HEK293 (cell line): ENCODE results near the gene NRP1.

ENCODE experiments used
- CTCF ChIA-PET: fragments of 350-600 bp; formaldehyde crosslinking; extraction: SDS; loops from one replicate; lab custom pipeline; 2021; ENCODE audit warnings: antibody characterized with exemption; lab: Yijun Ruan, JAX
- POLR2A ChIA-PET: fragments of 300-600 bp; formaldehyde crosslinking; extraction: SDS; loops from one replicate; lab custom pipeline; 2020; ENCODE audit warnings: antibody characterized with exemption, inconsistent platforms; lab: Yijun Ruan, JAX
- H3K27ac ChIP-seq: fragments of 200-500 bp; sonication (Bioruptor generic); 2 replicates; pipeline ENCODE4 v1.5.1; 2014; ENCODE audit warnings: low read depth, low read length, control low read depth, inconsistent platforms; ENCODE audit errors: extremely low read depth
- H3K36me3 ChIP-seq, 2 experiments: fragments of 200-500 bp in 1 of 2; sonication (Bioruptor generic) in 1 of 2; 1 replicate in 1 of 2; 2 replicates in 1 of 2; pipeline ENCODE4 v1.5.1; 2014 to 2017; ENCODE audit warnings: inconsistent platforms in 2 of 2, low read length in 2 of 2; ENCODE audit not compliant: control insufficient read depth in 2 of 2, insufficient read depth in 1 of 2
- H3K4me1 ChIP-seq: fragments of 200-500 bp; sonication (Bioruptor generic); 2 replicates; pipeline ENCODE4 v1.5.1; 2014; ENCODE audit warnings: mild to moderate bottlenecking, low read length, inconsistent platforms; ENCODE audit not compliant: control insufficient read depth, insufficient read depth
- H3K4me3 ChIP-seq: 2 replicates; pipeline ENCODE4 v1.5.1; 2011; ENCODE audit warnings: low read depth, mild to moderate bottlenecking, control low read depth, low read length, moderate library complexity
- H3K9me3 ChIP-seq: fragments of 200-500 bp; sonication (Bioruptor generic); 2 replicates; pipeline ENCODE4 v1.5.1; 2014; ENCODE audit warnings: low read depth, low read length, inconsistent platforms; ENCODE audit not compliant: control insufficient read depth, insufficient read depth
- FEZF1 ChIP-seq: fragments of 450-650 bp; formaldehyde crosslinking; IDR thresholded peaks from 2 replicates; pipeline ENCODE4 v1.5.1; 2016; ENCODE audit warnings: missing biosample characterization, missing genetic modification characterization
- SETDB1 ChIP-seq: IDR thresholded peaks from one replicate; pipeline ENCODE4 v1.6.1; 2017; ENCODE audit warnings: mild to moderate bottlenecking, low read length, moderate library complexity, mixed read lengths; ENCODE audit not compliant: insufficient read length
- WT1 ChIP-seq: fragments of 450-650 bp; formaldehyde crosslinking; IDR thresholded peaks from 2 replicates; pipeline ENCODE4 v1.5.1; 2016; ENCODE audit warnings: missing biosample characterization, missing genetic modification characterization
- ZBTB20 ChIP-seq: fragments of 450-650 bp; formaldehyde crosslinking; IDR thresholded peaks from 2 replicates; pipeline ENCODE4 v1.5.1; 2016; ENCODE audit warnings: missing biosample characterization, missing genetic modification characterization
- ZNF10 ChIP-seq: fragments of 450-650 bp; formaldehyde crosslinking; IDR thresholded peaks from 2 replicates; pipeline ENCODE4 v1.5.1; 2017; ENCODE audit warnings: missing biosample characterization, missing genetic modification characterization
- ZNF155 ChIP-seq: fragments of 450-650 bp; formaldehyde crosslinking; IDR thresholded peaks from 2 replicates; pipeline ENCODE4 v1.5.1; 2016; ENCODE audit warnings: missing biosample characterization, missing genetic modification characterization
- ZNF501 ChIP-seq: fragments of 450-650 bp; formaldehyde crosslinking; IDR thresholded peaks from 2 replicates; pipeline ENCODE4 v1.5.1; 2016; ENCODE audit warnings: missing biosample characterization, missing genetic modification characterization
- ZNF521 ChIP-seq: fragments of 450-650 bp; formaldehyde crosslinking; IDR thresholded peaks from 2 replicates; pipeline ENCODE4 v1.5.1; 2017; ENCODE audit warnings: missing biosample characterization, mild to moderate bottlenecking, missing genetic modification characterization
- ZNF596 ChIP-seq: fragments of 450-650 bp; IDR thresholded peaks from 2 replicates; pipeline ENCODE4 v1.5.0; 2018; ENCODE audit warnings: missing biosample characterization, mild to moderate bottlenecking, missing genetic modification characterization, moderate library complexity
- TF ChIP-seq, protein P1 (sequence below): fragments of 450-650 bp; formaldehyde crosslinking; IDR thresholded peaks from 2 replicates; pipeline ENCODE4 v1.5.0; 2017; ENCODE audit warnings: missing biosample characterization, missing genetic modification characterization, borderline replicate concordance
- TF ChIP-seq, protein P2 (sequence below): fragments of 450-650 bp; formaldehyde crosslinking; IDR thresholded peaks from 2 replicates; pipeline ENCODE4 v1.5.1; 2016; ENCODE audit warnings: missing biosample characterization, missing genetic modification characterization
- TF ChIP-seq, protein P3 (sequence below): fragments of 450-650 bp; formaldehyde crosslinking; IDR thresholded peaks from 2 replicates; pipeline ENCODE4 v1.5.1; 2016; ENCODE audit warnings: missing biosample characterization, missing genetic modification characterization
- TF ChIP-seq, protein P4 (sequence below): fragments of 450-650 bp; formaldehyde crosslinking; IDR thresholded peaks from 2 replicates; pipeline ENCODE4 v1.5.1; 2016; ENCODE audit warnings: missing biosample characterization, missing genetic modification characterization
- TF ChIP-seq, protein P5 (sequence below): fragments of 450-650 bp; formaldehyde crosslinking; IDR thresholded peaks from 2 replicates; pipeline ENCODE4 v1.5.1; 2016; ENCODE audit warnings: missing biosample characterization, missing genetic modification characterization
- TF ChIP-seq, protein P6 (sequence below): fragments of 450-650 bp; formaldehyde crosslinking; IDR thresholded peaks from 2 replicates; pipeline ENCODE4 v1.5.1; 2017; ENCODE audit warnings: missing biosample characterization, missing genetic modification characterization

NRP1 gene

DNA sequence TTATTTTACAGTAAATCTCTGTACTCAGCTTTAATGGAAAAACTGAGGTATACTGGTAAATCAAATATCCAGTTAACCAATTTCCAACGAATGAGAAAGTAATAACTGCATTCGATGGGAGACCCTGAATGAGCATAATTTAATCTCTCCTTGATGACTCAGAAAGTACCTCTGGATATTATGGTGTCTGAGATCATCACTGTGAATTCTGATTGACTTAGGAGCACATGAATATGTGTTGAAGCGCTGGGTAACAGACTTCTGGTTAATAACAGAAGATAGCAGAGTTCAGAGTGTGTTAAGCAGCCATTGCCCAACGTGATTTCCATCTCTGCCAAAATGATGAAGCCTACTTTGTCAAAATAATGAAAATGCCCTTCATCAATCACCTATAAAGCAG lies 116.6 kb downstream of the NRP1 start:
- ChIA-PET POLR2A (no interaction called here), CTCF (no interaction called here)
- Histone ChIP-seq H3K9me3 (no peaks in the 10 kb centered on the region), H3K36me3 (peaks cover 0 to 39% of the 10 kb centered on the region in 2 experiments), H3K4me3 (no peak overlapping the region), H3K4me1 (no peaks in the 10 kb centered on the region), H3K27ac (no peak overlapping the region)
- TF ChIP-seq, protein P1, sequence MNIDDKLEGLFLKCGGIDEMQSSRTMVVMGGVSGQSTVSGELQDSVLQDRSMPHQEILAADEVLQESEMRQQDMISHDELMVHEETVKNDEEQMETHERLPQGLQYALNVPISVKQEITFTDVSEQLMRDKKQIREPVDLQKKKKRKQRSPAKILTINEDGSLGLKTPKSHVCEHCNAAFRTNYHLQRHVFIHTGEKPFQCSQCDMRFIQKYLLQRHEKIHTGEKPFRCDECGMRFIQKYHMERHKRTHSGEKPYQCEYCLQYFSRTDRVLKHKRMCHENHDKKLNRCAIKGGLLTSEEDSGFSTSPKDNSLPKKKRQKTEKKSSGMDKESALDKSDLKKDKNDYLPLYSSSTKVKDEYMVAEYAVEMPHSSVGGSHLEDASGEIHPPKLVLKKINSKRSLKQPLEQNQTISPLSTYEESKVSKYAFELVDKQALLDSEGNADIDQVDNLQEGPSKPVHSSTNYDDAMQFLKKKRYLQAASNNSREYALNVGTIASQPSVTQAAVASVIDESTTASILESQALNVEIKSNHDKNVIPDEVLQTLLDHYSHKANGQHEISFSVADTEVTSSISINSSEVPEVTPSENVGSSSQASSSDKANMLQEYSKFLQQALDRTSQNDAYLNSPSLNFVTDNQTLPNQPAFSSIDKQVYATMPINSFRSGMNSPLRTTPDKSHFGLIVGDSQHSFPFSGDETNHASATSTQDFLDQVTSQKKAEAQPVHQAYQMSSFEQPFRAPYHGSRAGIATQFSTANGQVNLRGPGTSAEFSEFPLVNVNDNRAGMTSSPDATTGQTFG (tag by site-specific recombination): no peak
- TF ChIP-seq ZNF501 (tag by site-specific recombination): no peak
- TF ChIP-seq ZNF521 (tag by site-specific recombination): no peak
- TF ChIP-seq, protein P2, sequence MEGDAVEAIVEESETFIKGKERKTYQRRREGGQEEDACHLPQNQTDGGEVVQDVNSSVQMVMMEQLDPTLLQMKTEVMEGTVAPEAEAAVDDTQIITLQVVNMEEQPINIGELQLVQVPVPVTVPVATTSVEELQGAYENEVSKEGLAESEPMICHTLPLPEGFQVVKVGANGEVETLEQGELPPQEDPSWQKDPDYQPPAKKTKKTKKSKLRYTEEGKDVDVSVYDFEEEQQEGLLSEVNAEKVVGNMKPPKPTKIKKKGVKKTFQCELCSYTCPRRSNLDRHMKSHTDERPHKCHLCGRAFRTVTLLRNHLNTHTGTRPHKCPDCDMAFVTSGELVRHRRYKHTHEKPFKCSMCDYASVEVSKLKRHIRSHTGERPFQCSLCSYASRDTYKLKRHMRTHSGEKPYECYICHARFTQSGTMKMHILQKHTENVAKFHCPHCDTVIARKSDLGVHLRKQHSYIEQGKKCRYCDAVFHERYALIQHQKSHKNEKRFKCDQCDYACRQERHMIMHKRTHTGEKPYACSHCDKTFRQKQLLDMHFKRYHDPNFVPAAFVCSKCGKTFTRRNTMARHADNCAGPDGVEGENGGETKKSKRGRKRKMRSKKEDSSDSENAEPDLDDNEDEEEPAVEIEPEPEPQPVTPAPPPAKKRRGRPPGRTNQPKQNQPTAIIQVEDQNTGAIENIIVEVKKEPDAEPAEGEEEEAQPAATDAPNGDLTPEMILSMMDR (tag by site-specific recombination): no peak
- peak; percentile 48; the same call in 1 of the 2 replicates for TF ChIP-seq ZBTB20 (tag by site-specific recombination)
- TF ChIP-seq, protein P3, sequence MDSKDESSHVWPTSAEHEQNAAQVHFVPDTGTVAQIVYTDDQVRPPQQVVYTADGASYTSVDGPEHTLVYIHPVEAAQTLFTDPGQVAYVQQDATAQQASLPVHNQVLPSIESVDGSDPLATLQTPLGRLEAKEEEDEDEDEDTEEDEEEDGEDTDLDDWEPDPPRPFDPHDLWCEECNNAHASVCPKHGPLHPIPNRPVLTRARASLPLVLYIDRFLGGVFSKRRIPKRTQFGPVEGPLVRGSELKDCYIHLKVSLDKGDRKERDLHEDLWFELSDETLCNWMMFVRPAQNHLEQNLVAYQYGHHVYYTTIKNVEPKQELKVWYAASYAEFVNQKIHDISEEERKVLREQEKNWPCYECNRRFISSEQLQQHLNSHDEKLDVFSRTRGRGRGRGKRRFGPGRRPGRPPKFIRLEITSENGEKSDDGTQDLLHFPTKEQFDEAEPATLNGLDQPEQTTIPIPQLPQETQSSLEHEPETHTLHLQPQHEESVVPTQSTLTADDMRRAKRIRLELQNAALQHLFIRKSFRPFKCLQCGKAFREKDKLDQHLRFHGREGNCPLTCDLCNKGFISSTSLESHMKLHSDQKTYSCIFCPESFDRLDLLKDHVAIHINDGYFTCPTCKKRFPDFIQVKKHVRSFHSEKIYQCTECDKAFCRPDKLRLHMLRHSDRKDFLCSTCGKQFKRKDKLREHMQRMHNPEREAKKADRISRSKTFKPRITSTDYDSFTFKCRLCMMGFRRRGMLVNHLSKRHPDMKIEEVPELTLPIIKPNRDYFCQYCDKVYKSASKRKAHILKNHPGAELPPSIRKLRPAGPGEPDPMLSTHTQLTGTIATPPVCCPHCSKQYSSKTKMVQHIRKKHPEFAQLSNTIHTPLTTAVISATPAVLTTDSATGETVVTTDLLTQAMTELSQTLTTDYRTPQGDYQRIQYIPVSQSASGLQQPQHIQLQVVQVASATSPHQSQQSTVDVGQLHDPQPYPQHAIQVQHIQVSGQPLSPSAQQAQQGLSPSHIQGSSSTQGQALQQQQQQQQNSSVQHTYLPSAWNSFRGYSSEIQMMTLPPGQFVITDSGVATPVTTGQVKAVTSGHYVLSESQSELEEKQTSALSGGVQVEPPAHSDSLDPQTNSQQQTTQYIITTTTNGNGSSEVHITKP (tag by site-specific recombination): peak; percentile 51
- no peak for TF ChIP-seq FEZF1 (tag by site-specific recombination)
- no peak for TF ChIP-seq SETDB1

DNA sequence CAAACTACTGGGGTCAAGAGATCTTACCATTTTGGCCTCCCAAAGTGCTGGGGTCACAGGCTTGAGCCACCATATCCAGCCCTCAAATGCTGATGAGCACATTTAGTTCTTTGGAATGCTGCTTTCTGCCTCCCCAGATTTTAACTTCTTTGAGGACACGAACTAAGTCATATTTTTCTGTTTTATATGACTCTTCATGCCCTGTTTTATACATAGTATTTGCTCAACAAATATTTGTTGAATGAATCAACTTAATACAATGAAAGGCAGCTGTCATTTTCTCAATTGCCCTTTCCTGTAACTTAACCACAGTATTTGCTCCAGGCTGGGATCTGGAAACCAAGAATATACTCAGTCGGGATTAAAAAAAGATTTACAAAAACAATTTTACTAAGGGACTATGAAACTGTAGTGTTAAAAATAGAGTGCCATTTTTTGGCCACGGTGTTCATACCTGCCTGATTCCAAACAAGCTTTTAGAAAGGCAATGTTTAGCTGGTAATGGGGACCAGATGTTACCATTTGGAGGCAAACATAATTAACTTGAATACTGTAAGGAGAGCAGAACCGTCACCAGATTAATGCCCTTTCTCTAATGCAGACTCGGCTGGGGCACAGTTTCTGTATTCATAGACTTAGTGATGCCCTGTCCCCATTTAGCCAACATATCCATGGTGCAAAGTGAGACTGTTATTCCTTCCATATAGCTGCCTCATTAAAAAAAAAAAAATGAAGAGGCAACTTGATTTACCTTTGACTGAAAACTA lies 117.6 kb downstream of the NRP1 start:
- Histone ChIP-seq H3K4me1 (no peaks in the 10 kb centered on the region), H3K4me3 (no peak overlapping the region), H3K9me3 (no peaks in the 10 kb centered on the region), H3K36me3 (peaks cover 8 to 43% of the 10 kb centered on the region in 2 experiments), H3K27ac (no peak overlapping the region)
- POLR2A ChIA-PET: no interaction called here
- CTCF ChIA-PET: no interaction called here
- TF ChIP-seq ZNF10: peak; percentile 77
- TF ChIP-seq ZNF596 (tag by site-specific recombination): no peak

DNA sequence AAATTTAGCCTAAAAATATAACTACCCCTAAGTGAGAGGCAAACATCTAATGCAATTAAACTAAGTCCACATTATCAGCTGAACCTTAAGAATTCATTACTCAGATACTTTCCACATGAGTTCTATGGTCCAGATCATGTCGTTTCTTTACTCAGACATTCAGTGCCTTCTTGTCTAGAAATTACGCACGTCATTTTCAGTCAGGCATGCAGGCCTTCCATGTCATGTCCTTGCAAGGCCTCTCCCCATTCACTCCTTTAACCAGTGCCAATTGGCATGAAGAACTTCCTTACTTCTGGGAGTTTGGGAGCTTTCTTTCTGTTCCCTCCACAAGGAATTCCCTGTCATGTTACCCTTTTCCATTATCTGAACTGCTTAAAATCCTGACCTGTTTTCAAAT lies 118.8 kb downstream of the NRP1 start:
- POLR2A ChIA-PET: interaction anchor here (0.7 kb wide), 2 partner anchors 95 to 1602 kb away, joined by 3 read pairs; no protein-coding TSS in a partner anchor
- peaks cover 8 to 43% of the 10 kb centered on the region in 2 experiments for H3K36me3 ChIP-seq
- H3K9me3 ChIP-seq: no peaks in the 10 kb centered on the region
- no peak overlapping the region for H3K27ac ChIP-seq
- no peak overlapping the region for H3K4me3 ChIP-seq
- CTCF ChIA-PET: no interaction called here
- H3K4me1 ChIP-seq: no peaks in the 10 kb centered on the region
- TF ChIP-seq ZNF10: no peak
- TF ChIP-seq, protein P4, sequence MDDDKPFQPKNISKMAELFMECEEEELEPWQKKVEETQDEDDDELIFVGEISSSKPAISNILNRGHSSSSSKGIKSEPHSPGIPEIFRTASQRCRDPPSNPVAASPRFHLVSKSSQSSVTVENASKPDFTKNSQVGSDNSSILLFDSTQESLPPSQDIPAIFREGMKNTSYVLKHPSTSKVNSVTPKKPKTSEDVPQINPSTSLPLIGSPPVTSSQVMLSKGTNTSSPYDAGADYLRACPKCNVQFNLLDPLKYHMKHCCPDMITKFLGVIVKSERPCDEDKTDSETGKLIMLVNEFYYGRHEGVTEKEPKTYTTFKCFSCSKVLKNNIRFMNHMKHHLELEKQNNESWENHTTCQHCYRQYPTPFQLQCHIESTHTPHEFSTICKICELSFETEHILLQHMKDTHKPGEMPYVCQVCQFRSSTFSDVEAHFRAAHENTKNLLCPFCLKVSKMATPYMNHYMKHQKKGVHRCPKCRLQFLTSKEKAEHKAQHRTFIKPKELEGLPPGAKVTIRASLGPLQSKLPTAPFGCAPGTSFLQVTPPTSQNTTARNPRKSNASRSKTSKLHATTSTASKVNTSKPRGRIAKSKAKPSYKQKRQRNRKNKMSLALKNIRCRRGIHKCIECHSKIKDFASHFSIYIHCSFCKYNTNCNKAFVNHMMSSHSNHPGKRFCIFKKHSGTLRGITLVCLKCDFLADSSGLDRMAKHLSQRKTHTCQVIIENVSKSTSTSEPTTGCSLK: no peak
- TF ChIP-seq, protein P5, sequence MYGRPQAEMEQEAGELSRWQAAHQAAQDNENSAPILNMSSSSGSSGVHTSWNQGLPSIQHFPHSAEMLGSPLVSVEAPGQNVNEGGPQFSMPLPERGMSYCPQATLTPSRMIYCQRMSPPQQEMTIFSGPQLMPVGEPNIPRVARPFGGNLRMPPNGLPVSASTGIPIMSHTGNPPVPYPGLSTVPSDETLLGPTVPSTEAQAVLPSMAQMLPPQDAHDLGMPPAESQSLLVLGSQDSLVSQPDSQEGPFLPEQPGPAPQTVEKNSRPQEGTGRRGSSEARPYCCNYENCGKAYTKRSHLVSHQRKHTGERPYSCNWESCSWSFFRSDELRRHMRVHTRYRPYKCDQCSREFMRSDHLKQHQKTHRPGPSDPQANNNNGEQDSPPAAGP (tag by site-specific recombination): no peak
- no peak for TF ChIP-seq WT1 (tag by site-specific recombination)
- no peak for TF ChIP-seq ZNF155 (tag by site-specific recombination)
- TF ChIP-seq, protein P6, sequence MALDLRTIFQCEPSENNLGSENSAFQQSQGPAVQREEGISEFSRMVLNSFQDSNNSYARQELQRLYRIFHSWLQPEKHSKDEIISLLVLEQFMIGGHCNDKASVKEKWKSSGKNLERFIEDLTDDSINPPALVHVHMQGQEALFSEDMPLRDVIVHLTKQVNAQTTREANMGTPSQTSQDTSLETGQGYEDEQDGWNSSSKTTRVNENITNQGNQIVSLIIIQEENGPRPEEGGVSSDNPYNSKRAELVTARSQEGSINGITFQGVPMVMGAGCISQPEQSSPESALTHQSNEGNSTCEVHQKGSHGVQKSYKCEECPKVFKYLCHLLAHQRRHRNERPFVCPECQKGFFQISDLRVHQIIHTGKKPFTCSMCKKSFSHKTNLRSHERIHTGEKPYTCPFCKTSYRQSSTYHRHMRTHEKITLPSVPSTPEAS (tag by site-specific recombination): no peak
